GM19438 (cell line): ENCODE data around the gene COL23A1.
"Not testable (repeated sequence)": the region's sequence is repeated elsewhere in the genome, so short reads cannot be mapped to it uniquely, and the experiment has no call there.

ENCODE experiments used
- ATAC-seq: cut with Tn5 transposase; IDR thresholded peaks from one replicate; pipeline ENCODE4 v1.9.1; 2021; ENCODE audit warnings: low read depth; ENCODE audit not compliant: unreplicated experiment

Gene COL23A1

DNA sequence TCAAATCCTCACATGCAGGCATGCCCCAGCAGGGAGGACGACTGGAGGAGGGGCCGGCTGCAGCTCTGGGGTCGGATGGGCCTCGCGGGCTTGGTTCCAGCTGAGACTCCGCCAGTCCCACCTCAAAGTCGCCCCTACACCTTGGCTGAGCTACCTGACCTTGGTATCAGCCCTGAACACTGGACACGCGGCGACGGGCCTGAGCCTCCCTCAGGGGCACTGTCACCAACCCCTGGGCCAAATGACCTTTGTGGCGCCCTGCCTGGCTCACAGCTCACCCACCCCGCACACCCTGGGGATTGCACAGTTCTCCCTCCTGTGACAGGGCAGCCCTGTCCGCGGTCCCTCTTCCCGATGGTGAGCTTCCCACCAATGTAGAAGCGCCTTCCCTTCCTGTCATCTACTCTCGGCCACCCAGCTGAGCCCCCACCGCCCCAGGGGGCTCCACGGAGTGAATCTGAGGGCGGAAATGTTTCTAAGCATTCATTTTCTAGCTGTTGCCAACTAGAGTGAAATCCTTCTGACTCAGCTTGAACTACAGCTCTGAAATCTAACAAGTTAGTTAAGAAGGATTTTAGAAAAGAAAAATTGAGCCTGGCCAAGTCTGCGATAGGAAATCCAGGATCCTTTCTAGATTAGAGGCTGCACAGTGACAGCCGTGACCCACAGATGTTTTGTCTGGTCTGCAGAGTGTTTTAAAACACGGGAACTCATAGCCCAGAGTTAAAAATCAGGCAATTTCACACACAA is 218.7 kb downstream of the COL23A1 start:
- no peak for ATAC-seq

DNA sequence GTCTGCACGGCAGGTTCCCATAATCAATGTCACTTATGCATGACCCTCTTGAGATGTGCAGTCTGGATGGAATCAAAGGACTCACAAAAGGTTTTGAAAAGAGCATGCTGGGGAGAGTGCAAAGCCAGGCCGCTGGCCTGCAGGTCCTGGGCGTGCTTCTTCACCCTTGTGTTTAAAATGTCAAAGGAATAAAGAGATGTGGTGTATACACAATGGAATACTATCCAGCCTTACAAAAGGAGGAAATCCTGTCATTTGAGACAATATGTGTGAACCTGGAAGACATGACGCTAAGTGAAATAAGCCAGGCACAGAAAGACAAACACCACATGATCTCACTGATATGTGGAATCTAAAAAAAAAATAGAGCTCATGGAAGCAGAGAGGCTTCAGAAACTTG is 220.1 kb downstream of the COL23A1 start:
- ATAC-seq = no peak

DNA sequence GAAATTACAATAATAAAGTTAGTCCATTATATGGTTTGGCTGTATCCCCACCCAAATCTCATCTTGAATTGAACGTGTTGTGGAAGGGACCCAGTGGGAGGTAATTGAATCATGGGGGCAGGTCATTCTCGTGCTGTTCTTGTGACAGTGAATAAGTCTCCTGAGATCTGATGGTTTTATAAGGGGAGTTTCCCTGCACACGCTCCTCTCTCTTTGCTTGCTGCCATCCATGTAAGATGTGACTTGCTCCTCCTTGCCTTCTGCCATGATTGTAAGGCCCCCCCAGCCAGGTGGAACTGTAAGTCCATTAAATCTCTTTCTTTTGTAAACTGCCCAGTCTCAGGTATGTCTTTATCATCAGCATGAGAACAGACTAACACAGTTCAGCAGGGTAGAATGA is 220.7 kb downstream of the COL23A1 start:
- ATAC-seq = not testable (repeated sequence)

DNA sequence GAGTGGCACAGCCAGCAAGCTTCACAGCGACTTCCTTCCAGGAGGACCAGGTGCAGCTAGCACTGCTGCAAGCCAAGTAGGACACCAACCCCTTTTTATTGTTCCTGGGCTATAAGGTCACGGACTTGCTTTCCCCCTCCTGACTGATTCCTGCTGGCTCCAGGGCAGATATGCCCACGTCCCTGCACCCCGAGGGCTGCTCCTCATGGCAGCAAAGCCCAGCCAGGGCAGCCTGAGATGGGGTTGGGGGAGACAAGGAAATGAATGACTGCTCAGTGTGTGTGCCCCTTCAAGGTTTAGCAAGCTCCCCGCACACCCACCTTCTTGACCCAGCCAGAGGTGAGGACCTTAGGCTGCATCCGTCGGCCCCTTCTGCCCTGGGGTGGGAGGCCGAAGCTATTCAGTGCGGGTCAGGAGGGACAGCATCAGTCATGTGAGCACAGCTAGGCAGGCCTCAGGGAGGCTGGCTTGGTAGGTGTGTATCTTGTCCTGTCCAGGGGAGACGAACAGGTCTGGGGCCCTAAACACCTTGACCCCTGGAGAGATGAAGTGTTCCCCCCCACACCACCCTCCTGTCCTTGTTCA is 221.4 kb downstream of the COL23A1 start:
- ATAC-seq = no peak

DNA sequence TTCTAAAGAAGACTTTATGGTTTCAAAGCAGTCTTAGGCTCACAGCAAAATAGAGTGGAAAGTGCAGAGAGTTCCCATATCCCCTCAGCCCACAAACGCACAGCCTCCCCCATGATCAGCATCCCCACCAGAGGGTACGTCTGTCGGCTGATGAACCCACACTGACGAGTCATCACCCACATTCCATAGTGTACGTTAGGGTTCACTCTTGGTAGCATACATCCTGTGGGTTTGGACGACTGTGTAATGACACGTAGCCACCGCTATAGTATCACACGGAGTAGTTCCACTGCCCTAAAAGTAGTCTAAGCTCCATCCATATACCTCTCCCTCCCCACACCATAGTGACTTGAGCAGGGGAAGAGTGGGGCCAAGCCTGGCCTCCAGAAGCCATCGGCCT is 221.9 kb downstream of the COL23A1 start:
- no peak for ATAC-seq

- no peak for ATAC-seq
Observed at GRCh38 chr5:178367736-178368120, 222.5 kb downstream of the COL23A1 start.

- no peak for ATAC-seq
Observed at GRCh38 chr5:178366998-178367735, 223.0 kb downstream of the COL23A1 start.

- ATAC-seq = no peak
Observed at GRCh38 chr5:178365501-178366440, 224.4 kb downstream of the COL23A1 start.

GRCh38 chr5:178364326-178364675 is 225.9 kb downstream of the COL23A1 start:
- no peak for ATAC-seq

GRCh38 chr5:178363501-178364325 is 226.5 kb downstream of the COL23A1 start:
- ATAC-seq = no peak

- no peak for ATAC-seq
Observed at GRCh38 chr5:178361657-178362445, 228.3 kb downstream of the COL23A1 start.

- no peak for ATAC-seq
Observed at GRCh38 chr5:178360926-178361235, 229.3 kb downstream of the COL23A1 start.

DNA sequence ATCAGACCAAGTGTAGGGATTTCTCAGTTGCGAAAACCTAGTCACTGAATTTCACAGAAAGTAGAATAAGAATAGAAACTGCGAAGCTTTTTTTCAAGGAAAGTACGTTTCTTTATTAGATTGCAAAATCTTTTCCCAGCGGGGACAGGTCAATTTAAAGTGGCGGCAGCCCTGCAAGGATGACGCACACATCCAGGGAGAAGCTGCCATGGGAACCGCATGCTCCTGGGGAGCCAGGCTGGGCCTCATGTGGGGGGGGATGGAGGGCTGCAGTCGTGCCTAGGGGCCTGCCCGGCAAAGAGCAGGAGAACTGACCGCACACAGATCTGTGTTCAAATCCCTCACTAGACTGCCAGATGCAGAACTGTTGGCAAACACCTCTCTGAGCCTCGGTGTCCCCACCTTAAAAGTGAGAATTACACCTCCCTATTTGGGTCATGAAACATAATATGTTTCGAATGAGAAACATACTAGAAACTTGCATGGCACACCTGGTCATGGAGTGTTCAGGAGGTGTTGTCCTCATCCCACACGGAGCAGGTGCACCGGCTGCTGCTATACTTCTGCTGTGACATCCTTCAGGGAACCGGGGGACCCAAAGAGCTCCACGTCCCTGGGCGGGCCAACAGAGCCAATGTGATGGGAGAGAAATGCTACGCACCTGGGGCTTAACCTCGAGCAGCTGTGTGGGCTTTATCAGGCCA is 229.8 kb downstream of the COL23A1 start:
- no peak for ATAC-seq

DNA sequence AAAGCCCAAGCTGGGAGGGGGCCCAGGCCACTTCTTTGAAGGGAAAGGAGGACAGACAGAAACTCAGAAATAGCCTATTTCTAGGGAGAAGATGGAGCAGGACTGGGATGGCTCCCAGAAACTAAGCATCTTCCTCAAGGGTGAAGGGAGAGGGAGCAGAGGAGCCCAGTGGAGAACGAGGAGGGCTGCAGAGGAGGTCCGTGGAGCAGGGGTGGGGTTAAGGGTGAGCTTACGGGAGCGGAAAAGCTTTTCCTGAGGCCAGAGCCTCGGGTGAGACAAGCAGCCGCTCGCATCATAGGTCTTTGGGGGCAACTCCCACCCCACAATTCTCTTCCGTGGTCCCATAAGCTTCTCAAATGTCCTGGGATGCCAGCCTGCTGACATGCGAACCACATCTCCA is 230.5 kb downstream of the COL23A1 start:
- no peak for ATAC-seq

DNA sequence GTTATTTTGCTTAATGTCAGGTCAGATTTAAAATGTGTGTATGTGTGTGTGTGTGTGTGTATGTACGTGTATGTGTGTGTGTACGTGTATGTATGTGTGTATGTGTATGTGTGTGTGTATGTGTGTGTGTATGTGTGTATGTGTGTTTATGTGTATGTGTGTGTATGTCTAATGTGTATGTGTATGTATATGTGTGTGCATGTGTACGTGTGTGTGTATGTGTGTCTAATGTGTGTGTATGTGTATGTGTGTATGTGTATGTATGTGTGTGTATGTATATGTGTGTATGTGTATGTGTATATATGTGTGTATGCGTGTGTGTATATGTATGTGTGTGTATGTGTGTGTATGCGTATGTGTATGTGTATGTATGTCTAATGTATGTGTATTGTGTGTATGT is 232.5 kb downstream of the COL23A1 start:
- no peak for ATAC-seq

DNA sequence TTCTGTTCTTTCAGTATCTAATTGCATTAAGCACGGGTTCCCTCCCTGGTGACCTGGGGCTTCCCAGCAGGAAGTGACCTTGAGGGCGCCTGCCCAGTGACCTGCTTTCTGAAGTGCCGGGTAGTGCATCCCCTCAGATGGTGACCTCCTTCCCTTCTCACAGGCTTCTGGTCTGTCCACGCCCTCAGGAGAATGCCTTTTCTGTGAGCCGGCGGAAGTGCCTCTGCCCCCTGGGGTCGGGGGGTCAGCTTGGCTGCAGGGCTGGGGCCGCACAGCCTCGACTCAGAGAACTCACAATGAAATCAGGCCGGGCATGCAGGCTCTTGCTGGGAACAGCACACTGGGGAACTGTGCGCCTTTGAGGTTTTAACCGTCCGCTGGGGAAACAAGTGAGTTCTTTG is 233.1 kb downstream of the COL23A1 start:
- ATAC-seq = no peak

DNA sequence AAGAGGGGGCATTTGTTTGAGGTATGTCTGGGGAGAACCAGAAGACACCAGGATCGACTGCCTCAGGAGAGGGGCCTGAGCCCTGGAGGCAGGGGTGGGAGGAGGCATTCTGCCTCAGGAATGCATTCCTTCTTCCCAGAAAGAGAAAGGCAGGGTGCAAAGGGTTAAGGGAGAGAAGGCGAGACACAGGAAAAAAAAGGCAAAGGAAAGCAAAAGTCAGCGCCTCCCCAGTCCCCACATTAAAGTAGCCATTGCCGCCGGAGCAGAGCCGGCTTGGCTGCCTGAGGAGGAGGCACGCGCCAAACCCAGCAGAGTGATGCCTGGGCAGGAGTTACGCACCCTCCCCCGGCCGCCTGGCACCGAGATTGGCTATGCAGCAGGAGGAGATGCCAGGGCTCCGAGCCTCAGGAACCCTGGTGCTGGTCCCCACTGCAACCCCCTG is 233.7 kb downstream of the COL23A1 start:
- no peak for ATAC-seq

DNA sequence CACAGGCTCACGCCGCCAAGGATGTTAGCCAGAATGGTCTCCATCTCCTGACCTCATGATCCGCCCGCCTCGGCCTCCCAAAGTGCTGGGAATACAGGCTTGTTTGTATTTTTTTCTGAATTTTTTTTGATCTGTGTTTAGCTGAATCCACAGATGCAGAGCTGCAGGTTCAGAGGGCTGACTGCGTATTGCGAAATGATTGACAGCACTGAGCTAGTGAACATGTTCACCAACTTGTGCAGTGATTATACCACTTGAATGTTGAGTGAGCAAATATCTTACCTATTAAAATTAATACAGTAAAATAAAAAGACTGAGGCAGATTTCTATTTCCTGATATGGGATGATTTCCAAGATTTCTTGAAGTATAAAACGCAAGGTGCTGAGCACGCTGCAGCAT is 234.5 kb downstream of the COL23A1 start:
- no peak for ATAC-seq

GRCh38 chr5:178353461-178353860 is 236.7 kb downstream of the COL23A1 start:
- no peak for ATAC-seq
